Esophagus muscularis mucosa (tissue), 4 donors: ENCODE results near the gene ATP2A3. TPM values are rescaled to one million over a fixed set of nuclear protein-coding genes. Genes with fewer than 3 reads are reported as not detected.

Experiments used
- DNase-seq: peaks from one replicate; pipeline ENCODE4 v3.0.0-alpha.2; 2017; ENCODE audit errors: extremely low spot score
- H3K27ac ChIP-seq, 4 donors: fragments of 200-600 bp; sonication (generic); replicated peaks in 1 of 4; 1 replicate in 3 of 4; 2 replicates in 1 of 4; pipeline ENCODE4 v1.5.1; 2016 to 2019; ENCODE audit warnings: mild to moderate bottlenecking in 1 of 4
- H3K27me3 ChIP-seq, 4 donors: fragments of 200-600 bp; sonication (generic); one replicate each; pipeline versions ENCODE4 v1.5.1 to v1.6.0; 2016 to 2019
- H3K36me3 ChIP-seq, 4 donors: fragments of 200-600 bp; sonication (generic); one replicate each; pipeline ENCODE4 v1.5.1; 2016 to 2019
- H3K4me1 ChIP-seq, 4 donors: fragments of 200-600 bp; sonication (generic); one replicate each; pipeline ENCODE4 v1.5.1; 2016 to 2019
- H3K4me3 ChIP-seq, 4 donors: fragments of 200-600 bp; sonication (generic); 1 replicate in 2 of 4; 2 replicates in 2 of 4; pipeline ENCODE4 v1.5.1; 2016 to 2019; ENCODE audit warnings: mild to moderate bottlenecking in 4 of 4, moderate library complexity in 1 of 4
- H3K9me3 ChIP-seq, 4 donors: fragments of 200-600 bp; sonication (generic); 1 replicate in 3 of 4; 2 replicates in 1 of 4; pipeline ENCODE4 v1.5.1; 2016 to 2019
- EP300 ChIP-seq: sonication (generic); formaldehyde crosslinking; IDR thresholded peaks from one replicate; pipeline ENCODE4 v1.6.1; 2017; ENCODE audit warnings: antibody characterized with exemption
- POLR2A ChIP-seq: fragments of 450-650 bp; IDR thresholded peaks from one replicate; pipeline ENCODE4 v1.6.1; 2017; ENCODE audit warnings: antibody characterized with exemption, moderate library complexity, mild to moderate bottlenecking, low read depth
- POLR2AphosphoS5 ChIP-seq, 2 donors: sonication (generic); formaldehyde crosslinking; IDR thresholded peaks; one replicate each; pipeline ENCODE4 v1.6.1; 2017; ENCODE audit warnings: antibody characterized with exemption in 2 of 2
- WGBS: methylation state at CpG from one replicate; pipeline ENCODE4 v1.1.5; 2018; 5-methylcytosine and 5-hydroxymethylcytosine counted together
- intact Hi-C: fragments of 100-400 bp; cut with DNase I; formaldehyde crosslinking; loops from one replicate; pipeline ENCODE4 v1.15.1; 2023
- total RNA-seq, 4 donors: library from RNA; depleted of rRNA; stranded (reverse); fragments of >200 nt; gene quantifications; one replicate each; pipeline versions ENCODE4 v1.1.0 to v1.2.1, GENCODE V29; 2016
- TF ChIP-seq, protein P1 (sequence below), 3 experiments: fragments of 200-600 bp in 2 of 3; fragments of 450-650 bp in 1 of 3; sonication (generic) in 2 of 3; IDR thresholded peaks; one replicate each; pipeline ENCODE4 v1.5.1; 2017 to 2019; ENCODE audit warnings: antibody characterized with exemption in 3 of 3, mild to moderate bottlenecking in 2 of 3, moderate library complexity in 1 of 3

The ATP2A3 gene
- total RNA-seq, 4 donors from 2014 or later = 17.9 to 35.4 (median 24.8) TPM

DNA sequence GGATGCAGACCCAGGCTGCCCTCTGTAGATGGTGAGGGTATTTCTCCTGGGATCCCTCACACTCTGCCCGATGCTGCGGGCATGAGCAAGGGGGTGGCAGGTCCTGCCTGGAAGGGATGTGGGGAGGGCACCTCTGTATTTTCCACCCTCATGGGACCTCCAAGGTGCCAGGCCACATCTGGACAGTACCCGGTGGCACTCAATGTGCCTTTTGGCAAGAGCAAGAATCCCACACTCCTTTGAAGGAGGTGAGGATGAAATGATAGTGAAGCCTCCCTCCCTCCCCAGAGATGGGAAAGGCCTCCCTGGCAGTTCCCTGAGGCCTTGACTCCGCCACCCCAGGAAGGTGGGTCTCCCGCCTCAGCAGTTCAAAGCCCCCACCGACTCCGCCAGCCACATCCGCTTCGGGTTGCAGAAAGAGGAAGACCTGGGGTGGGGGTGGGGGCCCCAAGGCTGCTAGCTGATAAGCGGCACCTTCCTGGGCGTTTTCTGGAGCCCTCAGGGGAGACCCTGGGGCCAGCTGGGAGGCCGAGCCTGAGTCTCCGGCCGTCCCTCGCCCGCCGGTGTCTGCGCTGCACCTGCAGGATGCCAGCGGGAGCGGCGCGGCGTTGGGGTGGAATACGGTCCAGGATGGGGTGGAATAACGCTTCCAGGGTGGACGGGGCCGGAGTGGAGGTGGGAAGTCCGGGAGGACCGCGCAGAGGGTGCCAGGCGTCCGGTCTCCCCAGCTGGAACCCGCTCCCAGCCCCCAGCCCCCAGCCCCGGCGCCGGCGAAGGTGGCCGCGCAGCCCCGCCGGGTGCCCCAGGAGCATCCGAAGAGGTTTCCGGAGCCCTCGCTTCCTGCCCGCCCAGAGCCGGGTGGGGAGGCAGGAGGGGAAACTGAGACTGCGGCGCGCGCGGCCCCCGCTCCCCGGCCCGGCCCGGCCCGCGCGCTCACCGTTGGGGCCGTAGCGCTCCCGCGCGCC is 718 bp downstream of the ATP2A3 start:
- TF ChIP-seq, protein P1, sequence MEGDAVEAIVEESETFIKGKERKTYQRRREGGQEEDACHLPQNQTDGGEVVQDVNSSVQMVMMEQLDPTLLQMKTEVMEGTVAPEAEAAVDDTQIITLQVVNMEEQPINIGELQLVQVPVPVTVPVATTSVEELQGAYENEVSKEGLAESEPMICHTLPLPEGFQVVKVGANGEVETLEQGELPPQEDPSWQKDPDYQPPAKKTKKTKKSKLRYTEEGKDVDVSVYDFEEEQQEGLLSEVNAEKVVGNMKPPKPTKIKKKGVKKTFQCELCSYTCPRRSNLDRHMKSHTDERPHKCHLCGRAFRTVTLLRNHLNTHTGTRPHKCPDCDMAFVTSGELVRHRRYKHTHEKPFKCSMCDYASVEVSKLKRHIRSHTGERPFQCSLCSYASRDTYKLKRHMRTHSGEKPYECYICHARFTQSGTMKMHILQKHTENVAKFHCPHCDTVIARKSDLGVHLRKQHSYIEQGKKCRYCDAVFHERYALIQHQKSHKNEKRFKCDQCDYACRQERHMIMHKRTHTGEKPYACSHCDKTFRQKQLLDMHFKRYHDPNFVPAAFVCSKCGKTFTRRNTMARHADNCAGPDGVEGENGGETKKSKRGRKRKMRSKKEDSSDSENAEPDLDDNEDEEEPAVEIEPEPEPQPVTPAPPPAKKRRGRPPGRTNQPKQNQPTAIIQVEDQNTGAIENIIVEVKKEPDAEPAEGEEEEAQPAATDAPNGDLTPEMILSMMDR (IDR thresholded peaks at IDR 0.05) = peak in 1 of 3 experiments; percentile 3
- TF ChIP-seq POLR2AphosphoS5 (IDR thresholded peaks at IDR 0.05) (peak in 1 of 2 donors; percentile 3), POLR2A (no peak), EP300 (no peak)
- Histone ChIP-seq H3K27ac (peak overlapping the region; percentile 69 to 81 (median 76)), H3K4me1 (peaks cover 31 to 68% (median 65%) of the 10 kb centered on the region in 4 donors), H3K27me3 (peaks cover 0 to 44% (median 6%) of the 10 kb centered on the region in 4 donors), H3K9me3 (no peaks in the 10 kb centered on the region), H3K4me3 (peak overlapping the region; percentile 59 to 72 (median 61)), H3K36me3 (no peaks in the 10 kb centered on the region)
- 11% methylated on average over 30 of the region's 64 CpGs for WGBS
- DNase-seq = no peak
- intact Hi-C loops = no loop called here

DNA sequence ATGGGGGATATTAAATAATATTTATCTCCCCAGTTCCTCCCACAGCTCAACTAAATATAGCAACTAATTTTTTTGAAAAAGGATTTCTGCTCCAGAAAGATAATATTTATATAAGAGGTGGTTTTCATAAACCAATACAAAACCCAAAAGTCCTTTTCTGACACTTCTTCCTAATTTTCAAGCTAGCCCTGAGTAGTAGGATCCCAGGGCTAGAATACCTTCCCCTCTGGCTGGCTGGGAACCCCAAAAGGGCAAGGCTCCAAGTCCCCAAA is 1.3 kb downstream of the ATP2A3 start:
- Histone ChIP-seq H3K36me3 (no peaks in the 10 kb centered on the region), H3K9me3 (no peaks in the 10 kb centered on the region), H3K4me1 (peaks cover 31 to 68% (median 65%) of the 10 kb centered on the region in 4 donors), H3K4me3 (peak overlapping the region; percentile 59 to 72 (median 61)), H3K27ac (peak overlapping the region in 3 of 4 donors; percentile 73 to 81 (median 79)), H3K27me3 (peaks cover 0 to 44% (median 6%) of the 10 kb centered on the region in 4 donors)
- intact Hi-C loops = no loop called here
- no peak for TF ChIP-seq POLR2A
- TF ChIP-seq, protein P1 (IDR thresholded peaks at IDR 0.05) = no peak
- no peak for TF ChIP-seq POLR2AphosphoS5 (IDR thresholded peaks at IDR 0.05)
- no peak for TF ChIP-seq EP300
- DNase-seq = no peak

DNA sequence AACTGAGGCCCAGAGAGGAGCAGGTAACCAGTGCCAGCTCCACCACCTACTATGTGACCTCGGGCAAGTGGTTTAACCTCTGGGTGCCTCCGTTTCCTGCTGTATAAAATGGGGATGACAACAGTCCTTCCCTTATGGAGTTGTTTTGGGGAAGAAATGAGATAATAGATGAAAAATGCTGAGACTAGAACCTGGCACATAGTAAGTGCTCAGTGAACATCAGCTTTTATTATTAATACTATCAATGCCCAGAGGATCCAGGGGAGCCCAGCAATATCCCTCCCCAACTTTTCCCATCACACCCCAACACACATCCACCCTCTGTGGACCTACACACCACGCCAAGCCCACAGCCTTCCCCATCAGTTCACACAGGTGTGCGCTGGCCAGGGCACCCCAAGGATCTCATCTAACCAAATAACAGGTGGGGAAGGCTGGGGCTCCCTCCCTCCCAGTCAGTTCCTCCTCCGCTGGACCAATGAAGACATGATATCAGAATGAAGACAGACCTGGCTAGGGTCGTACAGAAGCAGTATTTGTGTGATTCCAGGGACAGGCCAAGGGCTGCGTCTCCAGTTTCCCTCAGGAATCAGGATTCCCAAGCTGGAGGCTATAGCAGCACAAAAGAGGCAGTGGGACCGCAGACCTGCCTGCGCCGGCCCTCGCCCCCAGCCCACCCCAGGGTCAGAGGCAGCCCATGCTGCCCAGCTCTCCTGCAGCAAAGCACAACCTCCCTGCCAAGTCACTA is 1.8 kb downstream of the ATP2A3 start:
- TF ChIP-seq EP300 = no peak
- TF ChIP-seq POLR2A = no peak
- TF ChIP-seq POLR2AphosphoS5 (IDR thresholded peaks at IDR 0.05) = no peak
- TF ChIP-seq, protein P1 (IDR thresholded peaks at IDR 0.05) = no peak
- 56% methylated on average over 10 of the region's 11 CpGs for WGBS
- H3K4me3 ChIP-seq = peak overlapping the region; percentile 59 to 72 (median 61)
- peaks cover 0 to 44% (median 6%) of the 10 kb centered on the region in 4 donors for H3K27me3 ChIP-seq
- H3K36me3 ChIP-seq = no peaks in the 10 kb centered on the region
- H3K4me1 ChIP-seq = peaks cover 31 to 68% (median 66%) of the 10 kb centered on the region in 4 donors
- intact Hi-C loops = no loop called here
- no peaks in the 10 kb centered on the region for H3K9me3 ChIP-seq
- DNase-seq = no peak
- peak overlapping the region in 3 of 4 donors; percentile 73 to 81 (median 79) for H3K27ac ChIP-seq

DNA sequence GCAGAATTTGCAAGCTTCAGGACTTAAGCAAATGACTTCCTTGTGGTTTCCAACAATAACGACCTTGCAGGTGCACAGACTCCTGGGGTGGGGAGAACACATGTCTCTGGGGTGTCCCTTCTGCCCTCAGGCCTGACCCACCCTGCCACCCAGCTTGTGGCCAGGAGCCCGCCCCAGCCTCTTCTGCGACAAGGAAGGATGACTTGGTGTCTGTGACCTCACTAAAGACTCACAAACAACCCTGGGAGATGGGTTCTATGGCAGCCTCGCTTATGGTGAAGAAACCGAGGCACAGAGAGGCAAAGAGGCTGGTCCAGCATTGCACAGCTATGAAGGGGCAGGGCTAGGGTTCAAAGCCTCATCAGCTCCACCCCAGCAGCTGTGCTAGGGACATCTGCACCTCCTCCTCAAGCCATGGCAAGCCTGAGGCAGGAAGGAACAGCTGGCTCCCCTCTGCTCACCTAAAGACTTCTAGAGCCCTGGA is 2.6 kb downstream of the ATP2A3 start:
- H3K36me3 ChIP-seq = no peaks in the 10 kb centered on the region
- DNase-seq = no peak
- H3K27ac ChIP-seq = peak overlapping the region in 3 of 4 donors; percentile 5 to 79 (median 10)
- peaks cover 31 to 68% (median 66%) of the 10 kb centered on the region in 4 donors for H3K4me1 ChIP-seq
- TF ChIP-seq POLR2A (no peak), POLR2AphosphoS5 (IDR thresholded peaks at IDR 0.05) (no peak), EP300 (no peak)
- TF ChIP-seq, protein P1 (IDR thresholded peaks at IDR 0.05) = no peak
- WGBS = 76% methylated on average over 4 of the region's 5 CpGs
- H3K9me3 ChIP-seq = no peaks in the 10 kb centered on the region
- H3K4me3 ChIP-seq = peak overlapping the region in 2 of 4 donors; percentile 13 to 59
- intact Hi-C loops = no loop called here
- peaks cover 0 to 44% (median 6%) of the 10 kb centered on the region in 4 donors for H3K27me3 ChIP-seq
